Glutamatergic neuron (in vitro differentiated cells): ENCODE data around the gene RUSC1. TPM values are rescaled to one million over a fixed set of nuclear protein-coding genes. Genes with fewer than 3 reads are reported as not detected.

Source experiments
- DNase-seq: peaks from one replicate; pipeline ENCODE4 v3.0.0; 2022
- H3K27ac Mint-ChIP-seq: one replicate; pipeline ENCODE4 v1.8.0; 2020; ENCODE audit warnings: mild to moderate bottlenecking, mixed read lengths, inconsistent platforms; ENCODE audit not compliant: unreplicated experiment
- H3K27me3 Mint-ChIP-seq: one replicate; pipeline ENCODE4 v1.8.0; 2020; ENCODE audit warnings: mild to moderate bottlenecking, moderate library complexity, mixed read lengths, inconsistent platforms; ENCODE audit not compliant: unreplicated experiment
- H3K36me3 Mint-ChIP-seq: one replicate; pipeline ENCODE4 v1.8.0; 2020; ENCODE audit warnings: mild to moderate bottlenecking, mixed read lengths, inconsistent platforms; ENCODE audit not compliant: unreplicated experiment
- H3K4me1 Mint-ChIP-seq: one replicate; pipeline ENCODE4 v1.8.0; 2020; ENCODE audit warnings: mild to moderate bottlenecking, low read depth, mixed read lengths, inconsistent platforms; ENCODE audit not compliant: unreplicated experiment
- H3K4me3 Mint-ChIP-seq: one replicate; pipeline ENCODE4 v1.8.0; 2020; ENCODE audit warnings: mild to moderate bottlenecking, mixed read lengths, inconsistent platforms; ENCODE audit not compliant: unreplicated experiment
- H3K9me3 Mint-ChIP-seq: one replicate; pipeline ENCODE4 v1.8.0; 2020; ENCODE audit warnings: mild to moderate bottlenecking, moderate library complexity, mixed read lengths, inconsistent platforms; ENCODE audit not compliant: unreplicated experiment
- CTCF ChIP-seq: fragments of 200-600 bp; sonication (generic); IDR thresholded peaks from one replicate; pipeline ENCODE4 v1.5.0; 2021; ENCODE audit not compliant: partially characterized antibody, unreplicated experiment
- long read RNA-seq: library from polyadenylated mRNA; unstranded; transcript quantifications from one replicate; pipeline ENCODE4 v2.0.0, GENCODE V29; 2020; ENCODE audit not compliant: unreplicated experiment
- total RNA-seq: library from RNA; stranded (reverse); fragmentation: NEBNext Ultra II Directional; extraction: Animal tissue kit (Norgen Biotek cat#: 25700); gene quantifications from one replicate; pipeline ENCODE4 v1.2.1, GENCODE V29; 2021; ENCODE audit not compliant: unreplicated experiment

The RUSC1 gene
- 305 TPM for total RNA-seq
- long read RNA-seq, partial matches to known transcripts, result 17 of 26 reads
- long read RNA-seq, other reads (novel, unspliced or antisense), result 2 of 26 reads

GRCh38 chr1:155320661-155321617 lies at the start of gene RUSC1:
RUSC1 (plus strand) TSS chr1:155320894; CDS start chr1:155321774, 880 bp downstream.
- H3K4me1 Mint-ChIP-seq, result peaks cover 15% of the 10 kb centered on the region
- peak; percentile 96 for DNase-seq
- H3K27ac Mint-ChIP-seq, result peak within 1 kb of the TSS; percentile 100
- no peak for TF ChIP-seq CTCF
- peaks cover 25% of the 10 kb centered on the region for H3K9me3 Mint-ChIP-seq
- peaks cover 30% of the 10 kb centered on the region for H3K27me3 Mint-ChIP-seq
- H3K4me3 Mint-ChIP-seq, result peak within 1 kb of the TSS; percentile 97
- H3K36me3 Mint-ChIP-seq, result no peaks in the 10 kb centered on the region

GRCh38 chr1:155272466-155273342 lies 48.0 kb upstream of the RUSC1 start:
- TF ChIP-seq CTCF, result no peak
- H3K27me3 Mint-ChIP-seq, result peaks cover 8% of the 10 kb centered on the region
- no peak for DNase-seq
- peak overlapping the region; percentile 93 for H3K27ac Mint-ChIP-seq
- H3K9me3 Mint-ChIP-seq, result peaks cover 15% of the 10 kb centered on the region
- peaks cover 11% of the 10 kb centered on the region for H3K4me1 Mint-ChIP-seq
- no peaks in the 10 kb centered on the region for H3K36me3 Mint-ChIP-seq
- H3K4me3 Mint-ChIP-seq, result peak overlapping the region; percentile 100

GRCh38 chr1:155273343-155274245 lies 47.1 kb upstream of the RUSC1 start, which contains the start of gene CLK2:
CLK2 (minus strand) TSS chr1:155273504; CDS start chr1:155270977, 2,527 bp downstream.
- H3K4me3 Mint-ChIP-seq, result peak within 1 kb of the TSS; percentile 100
- peaks cover 13% of the 10 kb centered on the region for H3K4me1 Mint-ChIP-seq
- H3K27ac Mint-ChIP-seq, result peak within 1 kb of the TSS; percentile 93
- H3K27me3 Mint-ChIP-seq, result peaks cover 11% of the 10 kb centered on the region
- DNase-seq, result peak; percentile 98
- no peaks in the 10 kb centered on the region for H3K36me3 Mint-ChIP-seq
- no peak for TF ChIP-seq CTCF
- peaks cover 15% of the 10 kb centered on the region for H3K9me3 Mint-ChIP-seq

- Mint-ChIP-seq H3K36me3 (no peaks in the 10 kb centered on the region), H3K27me3 (peaks cover 8% of the 10 kb centered on the region), H3K9me3 (peaks cover 14% of the 10 kb centered on the region), H3K4me3 (peak within 1 kb of the TSS; percentile 81), H3K27ac (peak within 1 kb of the TSS; percentile 48), H3K4me1 (peaks cover 19% of the 10 kb centered on the region)
- peak; percentile 100 for DNase-seq
- TF ChIP-seq CTCF, result peak; percentile 73
Measured at GRCh38 chr1:155277070-155277901, 43.4 kb upstream of the RUSC1 start, which contains the start of gene HCN3. HCN3 (plus strand) TSS chr1:155277463; CDS start chr1:155277591, 128 bp downstream.
